Activated CD8-positive, alpha-beta memory T cell treated with anti-CD3 and anti-CD28 coated beads, Interleukin-2, amount 10 ng/mL, durations not matched to agents 7 days and 5 days (primary cell): ENCODE results near the gene ULBP2. TPM values are rescaled to one million over a fixed set of nuclear protein-coding genes. Genes with fewer than 3 reads are reported as not detected.
A peak's percentile ranks its signal among the peaks of the same experiment; 100 is the strongest.
"Not testable (repeated sequence)": the region's sequence is repeated elsewhere in the genome, so short reads cannot be mapped to it uniquely, and the experiment has no call there.

Experiments used
- ATAC-seq: fragments of 150-1000 bp; cut with Tn5 transposase; one replicate; pipeline ENCODE4 v1.10.0; 2021; ENCODE audit warnings: moderate library complexity
- CTCF ChIA-PET: fragments of 350-600 bp; sonication (Branson Sonifier 250); formaldehyde crosslinking; loops from one replicate; lab custom pipeline; 2021; ENCODE audit warnings: antibody characterized with exemption; lab: Charles Lee
- DNase-seq: peaks from one replicate; pipeline ENCODE4 v3.0.0-alpha.2; 2020
- H3K27ac Mint-ChIP-seq: one replicate; pipeline ENCODE4 v1.8.0; 2021; ENCODE audit warnings: mild to moderate bottlenecking, mixed read lengths
- H3K27me3 Mint-ChIP-seq: one replicate; pipeline ENCODE4 v1.8.0; 2021; ENCODE audit warnings: mixed read lengths
- H3K36me3 Mint-ChIP-seq: one replicate; pipeline ENCODE4 v1.8.0; 2021; ENCODE audit warnings: mild to moderate bottlenecking, mixed read lengths
- H3K4me1 Mint-ChIP-seq: one replicate; pipeline ENCODE4 v1.8.0; 2021; ENCODE audit warnings: mixed read lengths
- H3K4me3 Mint-ChIP-seq: one replicate; pipeline ENCODE4 v1.8.0; 2021; ENCODE audit warnings: mild to moderate bottlenecking, moderate library complexity, mixed read lengths
- H3K9me3 Mint-ChIP-seq: one replicate; pipeline ENCODE4 v1.8.0; 2022; ENCODE audit warnings: low read depth, mixed read lengths
- total RNA-seq, 2 experiments: library from RNA; stranded (reverse); gene quantifications; one replicate each; pipeline ENCODE4 v1.2.3, GENCODE V29; 2021

ULBP2 gene
- total RNA-seq, 2 experiments from 2014 or later, result 0.80 to 0.99 TPM

GRCh38 chr6:149924933-149925252 lies 16.9 kb upstream of the ULBP2 start:
- no peaks in the 10 kb centered on the region for H3K36me3 Mint-ChIP-seq
- CTCF ChIA-PET, result interaction anchor here (0.5 to 2.5 kb wide), 10 partner anchors 20 to 384 kb away, joined by 3 to 15 read pairs (median 6); no protein-coding TSS in a partner anchor
- no peak overlapping the region for H3K27ac Mint-ChIP-seq
- H3K27me3 Mint-ChIP-seq, result peaks cover 92% of the 10 kb centered on the region
- H3K9me3 Mint-ChIP-seq, result no peaks in the 10 kb centered on the region
- DNase-seq (peak; percentile 34), ATAC-seq (no peak)
- no peak overlapping the region for H3K4me3 Mint-ChIP-seq
- peaks cover 26% of the 10 kb centered on the region for H3K4me1 Mint-ChIP-seq

- CTCF ChIA-PET, result interaction anchor here (0.5 to 2.5 kb wide), 10 partner anchors 20 to 383 kb away, joined by 3 to 15 read pairs (median 6); no protein-coding TSS in a partner anchor
- DNase-seq, result peak; percentile 41
Measured at GRCh38 chr6:149925253-149925973, 16.4 kb upstream of the ULBP2 start.

GRCh38 chr6:149925974-149926777 lies 15.6 kb upstream of the ULBP2 start:
- DNase-seq, result peak; percentile 90
- peak; percentile 76 for ATAC-seq
- Mint-ChIP-seq H3K27ac (no peak overlapping the region), H3K36me3 (no peaks in the 10 kb centered on the region), H3K4me1 (peaks cover 26% of the 10 kb centered on the region), H3K4me3 (peak overlapping the region; percentile 57), H3K27me3 (peaks cover 92% of the 10 kb centered on the region), H3K9me3 (no peaks in the 10 kb centered on the region)
- CTCF ChIA-PET, result interaction anchor here (0.9 to 2.5 kb wide), 8 partner anchors 31 to 107 kb away, joined by 3 to 15 read pairs (median 6); no protein-coding TSS in a partner anchor

More at GRCh38 chr6:149925253-149925973, 16.4 kb upstream of the ULBP2 start:
- no peaks in the 10 kb centered on the region for H3K9me3 Mint-ChIP-seq
- H3K4me1 Mint-ChIP-seq, result peaks cover 26% of the 10 kb centered on the region
- no peak for ATAC-seq
- no peak overlapping the region for H3K27ac Mint-ChIP-seq
- peak overlapping the region; percentile 57 for H3K4me3 Mint-ChIP-seq
- no peaks in the 10 kb centered on the region for H3K36me3 Mint-ChIP-seq
- H3K27me3 Mint-ChIP-seq, result peaks cover 92% of the 10 kb centered on the region

- not testable (repeated sequence) for ATAC-seq
- CTCF ChIA-PET, result interaction anchor here (0.6 to 1.1 kb wide), 4 partner anchors 86 to 111 kb away, joined by 3 to 4 read pairs (median 3); no protein-coding TSS in a partner anchor
Measured at GRCh38 chr6:149927025-149927424, 14.8 kb upstream of the ULBP2 start.

GRCh38 chr6:149929422-149929821 lies 12.4 kb upstream of the ULBP2 start:
- no peaks in the 10 kb centered on the region for H3K36me3 Mint-ChIP-seq
- no peak for DNase-seq
- H3K9me3 Mint-ChIP-seq, result no peaks in the 10 kb centered on the region
- CTCF ChIA-PET, result interaction anchor here (0.7 to 2.1 kb wide), 3 partner anchors 87 to 95 kb away, joined by 3 to 10 read pairs (median 3); no protein-coding TSS in a partner anchor
- H3K27ac Mint-ChIP-seq, result no peak overlapping the region
- ATAC-seq, result no peak
- no peak overlapping the region for H3K4me3 Mint-ChIP-seq
- peaks cover 18% of the 10 kb centered on the region for H3K4me1 Mint-ChIP-seq
- H3K27me3 Mint-ChIP-seq, result peaks cover 86% of the 10 kb centered on the region

More at GRCh38 chr6:149927025-149927424, 14.8 kb upstream of the ULBP2 start:
- peaks cover 25% of the 10 kb centered on the region for H3K4me1 Mint-ChIP-seq
- H3K27ac Mint-ChIP-seq, H3K9me3 Mint-ChIP-seq, H3K36me3 Mint-ChIP-seq, H3K4me3 Mint-ChIP-seq, DNase-seq: not testable (repeated sequence)
- peaks cover 94% of the 10 kb centered on the region for H3K27me3 Mint-ChIP-seq

GRCh38 chr6:149931501-149931900 lies 10.3 kb upstream of the ULBP2 start:
- Mint-ChIP-seq H3K27me3 (peaks cover 87% of the 10 kb centered on the region), H3K4me1 (peaks cover 17% of the 10 kb centered on the region), H3K27ac (no peak overlapping the region), H3K9me3 (no peaks in the 10 kb centered on the region), H3K36me3 (no peaks in the 10 kb centered on the region), H3K4me3 (no peak overlapping the region)
- DNase-seq (peak; percentile 15), ATAC-seq (no peak)
- CTCF ChIA-PET, result interaction anchor here (1.0 to 2.6 kb wide), 2 partner anchors 77 to 85 kb away, joined by 3 to 9 read pairs; no protein-coding TSS in a partner anchor

- Mint-ChIP-seq H3K4me3 (no peak overlapping the region), H3K36me3 (no peaks in the 10 kb centered on the region), H3K4me1 (peaks cover 18% of the 10 kb centered on the region), H3K27ac (no peak overlapping the region), H3K27me3 (peaks cover 88% of the 10 kb centered on the region), H3K9me3 (no peaks in the 10 kb centered on the region)
- CTCF ChIA-PET, result interaction anchor here (2.6 kb wide), 1 partner anchor 84 kb away, joined by 9 read pairs; no protein-coding TSS in a partner anchor
- no peak for ATAC-seq
- DNase-seq, result peak; percentile 28
Measured at GRCh38 chr6:149933036-149933435, 8.8 kb upstream of the ULBP2 start.

- Mint-ChIP-seq H3K27ac (no peak overlapping the region), H3K4me3 (no peak overlapping the region), H3K4me1 (peaks cover 22% of the 10 kb centered on the region), H3K27me3 (peaks cover 88% of the 10 kb centered on the region), H3K36me3 (no peaks in the 10 kb centered on the region), H3K9me3 (no peaks in the 10 kb centered on the region)
- CTCF ChIA-PET, result interaction anchor here (2.6 kb wide), 1 partner anchor 83 kb away, joined by 9 read pairs; no protein-coding TSS in a partner anchor
- ATAC-seq (no peak), DNase-seq (peak; percentile 36)
Measured at GRCh38 chr6:149933461-149933860, 8.4 kb upstream of the ULBP2 start.

- Mint-ChIP-seq H3K27me3 (peaks cover 88% of the 10 kb centered on the region), H3K27ac (peak overlapping the region; percentile 2), H3K4me1 (peaks cover 31% of the 10 kb centered on the region), H3K36me3 (no peaks in the 10 kb centered on the region), H3K4me3 (peak overlapping the region; percentile 8), H3K9me3 (no peaks in the 10 kb centered on the region)
- CTCF ChIA-PET, result interaction anchor here (1.0 to 2.2 kb wide), 4 partner anchors 75 to 145 kb away, joined by 3 to 10 read pairs (median 4); no protein-coding TSS in a partner anchor
- DNase-seq (peak; percentile 84), ATAC-seq (peak; percentile 40)
Measured at GRCh38 chr6:149934249-149935156, 7.3 kb upstream of the ULBP2 start.

GRCh38 chr6:149935246-149935645 lies 6.6 kb upstream of the ULBP2 start:
- Mint-ChIP-seq H3K4me3 (no peak overlapping the region), H3K27ac (no peak overlapping the region), H3K9me3 (no peaks in the 10 kb centered on the region), H3K4me1 (peaks cover 38% of the 10 kb centered on the region), H3K27me3 (peaks cover 88% of the 10 kb centered on the region), H3K36me3 (no peaks in the 10 kb centered on the region)
- CTCF ChIA-PET, result interaction anchor here (1.0 to 2.2 kb wide), 4 partner anchors 74 to 145 kb away, joined by 3 to 10 read pairs (median 4); no protein-coding TSS in a partner anchor
- DNase-seq (peak; percentile 12), ATAC-seq (no peak)

- no peak overlapping the region for H3K4me3 Mint-ChIP-seq
- no peak for DNase-seq
- ATAC-seq, result no peak
- no peak overlapping the region for H3K27ac Mint-ChIP-seq
- no peaks in the 10 kb centered on the region for H3K9me3 Mint-ChIP-seq
- CTCF ChIA-PET, result interaction anchor here (0.7 to 2.2 kb wide), 5 partner anchors 74 to 144 kb away, joined by 3 to 10 read pairs (median 4); no protein-coding TSS in a partner anchor
- peaks cover 42% of the 10 kb centered on the region for H3K4me1 Mint-ChIP-seq
- no peaks in the 10 kb centered on the region for H3K36me3 Mint-ChIP-seq
- H3K27me3 Mint-ChIP-seq, result peaks cover 88% of the 10 kb centered on the region
Measured at GRCh38 chr6:149935668-149936067, 6.1 kb upstream of the ULBP2 start.

GRCh38 chr6:149936743-149937142 lies 5.1 kb upstream of the ULBP2 start:
- Mint-ChIP-seq H3K27ac (no peak overlapping the region), H3K9me3 (no peaks in the 10 kb centered on the region), H3K4me1 (peaks cover 51% of the 10 kb centered on the region), H3K36me3 (no peaks in the 10 kb centered on the region), H3K27me3 (peaks cover 85% of the 10 kb centered on the region), H3K4me3 (no peak overlapping the region)
- CTCF ChIA-PET, result interaction anchor here (2.2 kb wide), 1 partner anchor 80 kb away, joined by 10 read pairs; no protein-coding TSS in a partner anchor
- DNase-seq (no peak), ATAC-seq (no peak)
